ENCODE results near the gene MMP23B.
A peak's percentile ranks its signal among the peaks of the same experiment; 100 is the strongest.

- TF ChIP-seq CHD4 (IDR thresholded peaks at IDR 0.05; ENCODE audit: borderline replicate concordance) (no peak), PHF8 (IDR thresholded peaks at IDR 0.05; ENCODE audit: borderline replicate concordance, low read depth) (no peak), REST (IDR thresholded peaks at IDR 0.05) (peak; percentile 48; the same call in 1 of the 2 replicates), PBX3 (IDR thresholded peaks at IDR 0.05) (no peak), CTCF (IDR thresholded peaks at IDR 0.05) (no peak), CBX8 (IDR thresholded peaks at IDR 0.05) (no peak), CBX2 (IDR thresholded peaks at IDR 0.05; ENCODE audit: borderline replicate concordance, low read depth) (no peak), RAD21 (conservative IDR thresholded peaks at IDR 0.05 in 1 of 2, IDR thresholded peaks at IDR 0.05 in 1 of 2) (no peak), EP300 (IDR thresholded peaks at IDR 0.05) (no peak)
Observed at GRCh38 chr1:1599935-1600860, 31.8 kb upstream of the MMP23B start, which contains the start of gene FNDC10.
